ENCODE measurements around the gene MTERF1. TPM values are rescaled to one million over a fixed set of nuclear protein-coding genes. Genes with fewer than 3 reads are reported as not detected.

Gene MTERF1
- total and polyA plus RNA-seq, 2 experiments from 2014 or later = 14.5 to 19.7 TPM

DNA sequence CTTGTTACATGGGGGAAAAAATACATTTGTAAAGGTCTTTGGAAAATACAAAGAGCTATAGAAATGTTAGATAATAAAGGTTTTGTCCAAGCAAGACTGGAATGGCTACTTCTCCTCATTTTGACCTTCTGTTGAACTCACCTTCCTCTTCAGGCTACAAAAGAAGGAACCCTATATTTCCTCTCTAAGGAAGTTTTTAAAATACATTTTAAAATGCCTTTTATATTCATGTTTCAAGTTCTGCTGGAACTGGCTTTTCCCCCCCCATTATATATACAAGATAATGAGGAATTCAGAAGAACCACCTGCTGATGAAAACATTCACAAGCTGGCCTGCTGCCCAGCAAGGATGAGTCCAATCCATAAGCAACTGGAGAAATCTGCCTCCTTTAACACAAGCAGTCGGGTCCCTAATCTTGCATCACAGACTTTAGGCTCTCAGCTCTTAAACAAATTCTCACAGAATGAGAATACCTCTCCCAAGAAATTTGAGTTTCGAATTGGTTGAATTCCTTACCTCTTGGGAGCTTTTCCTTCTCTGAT is 44.6 kb downstream of the MTERF1 start:
- H3K27me3 ChIP-seq (ENCODE audit: insufficient read depth) = no peaks in the 10 kb centered on the region
- ATAC-seq (no peak), DNase-seq (ENCODE audit: low spot score) (peak; percentile 14)
- H3K4me2 ChIP-seq = no peak overlapping the region
- no peaks in the 10 kb centered on the region for H3K36me3 Mint-ChIP-seq (ENCODE audit: low read depth)
- no peak overlapping the region for H3K4me3 Mint-ChIP-seq
- TF ChIP-seq JUNB (IDR thresholded peaks at IDR 0.05; ENCODE audit: unreplicated experiment) (no peak), ZNF331 (CRISPR knock-in tag; IDR thresholded peaks at IDR 0.05; ENCODE audit: low read depth) (no peak), EZH2 (IDR thresholded peaks at IDR 0.05; ENCODE audit: low read depth, unreplicated experiment) (no peak), EZH2phosphoT487 (IDR thresholded peaks at IDR 0.05; ENCODE audit: unreplicated experiment) (no peak)
- TF ChIP-seq, protein P1, sequence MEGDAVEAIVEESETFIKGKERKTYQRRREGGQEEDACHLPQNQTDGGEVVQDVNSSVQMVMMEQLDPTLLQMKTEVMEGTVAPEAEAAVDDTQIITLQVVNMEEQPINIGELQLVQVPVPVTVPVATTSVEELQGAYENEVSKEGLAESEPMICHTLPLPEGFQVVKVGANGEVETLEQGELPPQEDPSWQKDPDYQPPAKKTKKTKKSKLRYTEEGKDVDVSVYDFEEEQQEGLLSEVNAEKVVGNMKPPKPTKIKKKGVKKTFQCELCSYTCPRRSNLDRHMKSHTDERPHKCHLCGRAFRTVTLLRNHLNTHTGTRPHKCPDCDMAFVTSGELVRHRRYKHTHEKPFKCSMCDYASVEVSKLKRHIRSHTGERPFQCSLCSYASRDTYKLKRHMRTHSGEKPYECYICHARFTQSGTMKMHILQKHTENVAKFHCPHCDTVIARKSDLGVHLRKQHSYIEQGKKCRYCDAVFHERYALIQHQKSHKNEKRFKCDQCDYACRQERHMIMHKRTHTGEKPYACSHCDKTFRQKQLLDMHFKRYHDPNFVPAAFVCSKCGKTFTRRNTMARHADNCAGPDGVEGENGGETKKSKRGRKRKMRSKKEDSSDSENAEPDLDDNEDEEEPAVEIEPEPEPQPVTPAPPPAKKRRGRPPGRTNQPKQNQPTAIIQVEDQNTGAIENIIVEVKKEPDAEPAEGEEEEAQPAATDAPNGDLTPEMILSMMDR (conservative IDR thresholded peaks at IDR 0.05; ENCODE audit: low read depth in 2 of 2) = no peak
- TF ChIP-seq, protein P2, sequence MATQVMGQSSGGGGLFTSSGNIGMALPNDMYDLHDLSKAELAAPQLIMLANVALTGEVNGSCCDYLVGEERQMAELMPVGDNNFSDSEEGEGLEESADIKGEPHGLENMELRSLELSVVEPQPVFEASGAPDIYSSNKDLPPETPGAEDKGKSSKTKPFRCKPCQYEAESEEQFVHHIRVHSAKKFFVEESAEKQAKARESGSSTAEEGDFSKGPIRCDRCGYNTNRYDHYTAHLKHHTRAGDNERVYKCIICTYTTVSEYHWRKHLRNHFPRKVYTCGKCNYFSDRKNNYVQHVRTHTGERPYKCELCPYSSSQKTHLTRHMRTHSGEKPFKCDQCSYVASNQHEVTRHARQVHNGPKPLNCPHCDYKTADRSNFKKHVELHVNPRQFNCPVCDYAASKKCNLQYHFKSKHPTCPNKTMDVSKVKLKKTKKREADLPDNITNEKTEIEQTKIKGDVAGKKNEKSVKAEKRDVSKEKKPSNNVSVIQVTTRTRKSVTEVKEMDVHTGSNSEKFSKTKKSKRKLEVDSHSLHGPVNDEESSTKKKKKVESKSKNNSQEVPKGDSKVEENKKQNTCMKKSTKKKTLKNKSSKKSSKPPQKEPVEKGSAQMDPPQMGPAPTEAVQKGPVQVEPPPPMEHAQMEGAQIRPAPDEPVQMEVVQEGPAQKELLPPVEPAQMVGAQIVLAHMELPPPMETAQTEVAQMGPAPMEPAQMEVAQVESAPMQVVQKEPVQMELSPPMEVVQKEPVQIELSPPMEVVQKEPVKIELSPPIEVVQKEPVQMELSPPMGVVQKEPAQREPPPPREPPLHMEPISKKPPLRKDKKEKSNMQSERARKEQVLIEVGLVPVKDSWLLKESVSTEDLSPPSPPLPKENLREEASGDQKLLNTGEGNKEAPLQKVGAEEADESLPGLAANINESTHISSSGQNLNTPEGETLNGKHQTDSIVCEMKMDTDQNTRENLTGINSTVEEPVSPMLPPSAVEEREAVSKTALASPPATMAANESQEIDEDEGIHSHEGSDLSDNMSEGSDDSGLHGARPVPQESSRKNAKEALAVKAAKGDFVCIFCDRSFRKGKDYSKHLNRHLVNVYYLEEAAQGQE (IDR thresholded peaks at IDR 0.05; ENCODE audit: unreplicated experiment) = no peak
- TF ChIP-seq, protein P3, sequence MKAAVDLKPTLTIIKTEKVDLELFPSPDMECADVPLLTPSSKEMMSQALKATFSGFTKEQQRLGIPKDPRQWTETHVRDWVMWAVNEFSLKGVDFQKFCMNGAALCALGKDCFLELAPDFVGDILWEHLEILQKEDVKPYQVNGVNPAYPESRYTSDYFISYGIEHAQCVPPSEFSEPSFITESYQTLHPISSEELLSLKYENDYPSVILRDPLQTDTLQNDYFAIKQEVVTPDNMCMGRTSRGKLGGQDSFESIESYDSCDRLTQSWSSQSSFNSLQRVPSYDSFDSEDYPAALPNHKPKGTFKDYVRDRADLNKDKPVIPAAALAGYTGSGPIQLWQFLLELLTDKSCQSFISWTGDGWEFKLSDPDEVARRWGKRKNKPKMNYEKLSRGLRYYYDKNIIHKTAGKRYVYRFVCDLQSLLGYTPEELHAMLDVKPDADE (IDR thresholded peaks at IDR 0.05) = no peak
- no peaks in the 10 kb centered on the region for H3F3A ChIP-seq (replicated peaks; ENCODE audit: low read depth)
- H3K79me2 ChIP-seq (replicated peaks; ENCODE audit: insufficient read depth) = no peaks in the 10 kb centered on the region
- H3K4me1 ChIP-seq (ENCODE audit: insufficient read depth) = 0 out of 2 replicates have a peak, but pooled peaks cover 7% of the 10 kb centered on the region
- no peak overlapping the region for H3K27ac ChIP-seq (ENCODE audit: low read depth)
- H3K4me3 ChIP-seq = no peak overlapping the region
- H3K27ac Mint-ChIP-seq = no peak overlapping the region
- H3K27me3 Mint-ChIP-seq (ENCODE audit: insufficient read depth, low read depth, poor library complexity) = no peaks in the 10 kb centered on the region
- H4K20me1 ChIP-seq (replicated peaks; ENCODE audit: insufficient read depth) = no peaks in the 10 kb centered on the region
- H3K4me1 Mint-ChIP-seq = peaks cover 12% of the 10 kb centered on the region
- H3K9me2 ChIP-seq (ENCODE audit: insufficient read depth) = no peaks in the 10 kb centered on the region
- H2AFZ ChIP-seq = no peak overlapping the region
- H3K9me3 Mint-ChIP-seq = no peaks in the 10 kb centered on the region
- H3K36me3 ChIP-seq (ENCODE audit: insufficient read depth) = no peaks in the 10 kb centered on the region
